GM23338 (cell line): Measurements from ENCODE around the gene GRM4. TPM values are rescaled to one million over a fixed set of nuclear protein-coding genes. Genes with fewer than 3 reads are reported as not detected.

Experiments used
- ATAC-seq: fragments of 200-7000 bp; cut with Tn5 transposase; 3 replicates; pipeline ENCODE4 v1.9.1; 2020
- DNase-seq: peaks from one replicate; pipeline ENCODE4 v3.0.0-alpha.2; 2015; ENCODE audit warnings: low spot score
- H2AFZ ChIP-seq: fragments of 200-600 bp; sonication (generic); 2 replicates; pipeline ENCODE4 v1.8.0; 2016; ENCODE audit warnings: antibody characterized with exemption, mild to moderate bottlenecking, moderate library complexity
- H3F3A ChIP-seq: fragments of 200-600 bp; sonication (generic); replicated peaks from 2 replicates; pipeline ENCODE4 v1.8.0; 2017; ENCODE audit warnings: antibody characterized with exemption, mixed run types, low read depth
- H3K27ac ChIP-seq: fragments of 200-600 bp; sonication (generic); 2 replicates; pipeline ENCODE4 v1.6.1; 2016; ENCODE audit warnings: low read depth
- H3K27me3 ChIP-seq: fragments of 200-600 bp; sonication (generic); 2 replicates; pipeline ENCODE4 v1.8.0; 2016; ENCODE audit warnings: mild to moderate bottlenecking, mixed run types, moderate library complexity; ENCODE audit not compliant: insufficient read depth
- H3K36me3 ChIP-seq: fragments of 200-600 bp; sonication (generic); 2 replicates; pipeline ENCODE4 v1.8.0; 2016; ENCODE audit warnings: mild to moderate bottlenecking; ENCODE audit not compliant: insufficient read depth
- H3K4me1 ChIP-seq: fragments of 200-600 bp; sonication (generic); 2 replicates; pipeline ENCODE4 v1.8.0; 2016; ENCODE audit warnings: mild to moderate bottlenecking, moderate library complexity; ENCODE audit not compliant: insufficient read depth
- H3K4me2 ChIP-seq: fragments of 200-600 bp; sonication (generic); 2 replicates; pipeline ENCODE4 v1.7.1; 2017; ENCODE audit warnings: mixed run types
- H3K4me3 ChIP-seq: fragments of 200-600 bp; sonication (generic); 2 replicates; pipeline ENCODE4 v1.6.1; 2016; ENCODE audit warnings: mixed run types
- H3K79me2 ChIP-seq: fragments of 200-600 bp; sonication (generic); replicated peaks from 2 replicates; pipeline ENCODE4 v1.8.0; 2017; ENCODE audit warnings: mild to moderate bottlenecking; ENCODE audit not compliant: insufficient read depth
- H3K9me2 ChIP-seq: fragments of 200-600 bp; sonication (generic); 2 replicates; pipeline ENCODE4 v1.8.0; 2017; ENCODE audit not compliant: insufficient read depth
- H4K20me1 ChIP-seq: fragments of 200-600 bp; sonication (generic); replicated peaks from 2 replicates; pipeline ENCODE4 v1.8.0; 2017; ENCODE audit warnings: mild to moderate bottlenecking; ENCODE audit not compliant: insufficient read depth
- H3K27ac Mint-ChIP-seq: 2 replicates; pipeline ENCODE4 v1.8.0; 2020; ENCODE audit warnings: inconsistent platforms, mild to moderate bottlenecking, moderate library complexity, mixed read lengths
- H3K27me3 Mint-ChIP-seq: 3 replicates; pipeline ENCODE4 v1.8.0; 2022; ENCODE audit warnings: low read depth, mild to moderate bottlenecking, moderate library complexity, mixed read lengths, inconsistent platforms; ENCODE audit not compliant: insufficient read depth, poor library complexity
- H3K36me3 Mint-ChIP-seq: 3 replicates; pipeline ENCODE4 v1.8.0; 2021; ENCODE audit warnings: low read depth, mild to moderate bottlenecking, inconsistent platforms, moderate library complexity, mixed read lengths
- H3K4me1 Mint-ChIP-seq: 3 replicates; pipeline ENCODE4 v1.8.0; 2020; ENCODE audit warnings: mild to moderate bottlenecking, inconsistent platforms, mixed read lengths
- H3K4me3 Mint-ChIP-seq: 3 replicates; pipeline ENCODE4 v1.8.0; 2021; ENCODE audit warnings: moderate library complexity, mild to moderate bottlenecking, inconsistent platforms, mixed read lengths
- H3K9me3 Mint-ChIP-seq: 3 replicates; pipeline ENCODE4 v1.8.0; 2020; ENCODE audit warnings: moderate library complexity, mild to moderate bottlenecking, inconsistent platforms, mixed read lengths
- CTCF ChIP-seq, 2 experiments: fragments of 200-600 bp in 1 of 2; sonication (generic) in 1 of 2; conservative IDR thresholded peaks; 2 replicates each; pipeline versions ENCODE4 v1.5.1 to v1.6.1; 2016 to 2017; ENCODE audit warnings: antibody characterized with exemption in 2 of 2, low read depth in 2 of 2, mild to moderate bottlenecking in 2 of 2, moderate library complexity in 1 of 2
- EZH2 ChIP-seq: fragments of 200-600 bp; sonication (generic); IDR thresholded peaks from one replicate; pipeline ENCODE4 v1.8.0; 2017; ENCODE audit warnings: antibody characterized with exemption, mild to moderate bottlenecking, low read depth; ENCODE audit not compliant: unreplicated experiment
- EZH2phosphoT487 ChIP-seq: fragments of 200-600 bp; sonication (generic); IDR thresholded peaks from one replicate; pipeline ENCODE4 v1.8.1; 2018; ENCODE audit warnings: antibody characterized with exemption; ENCODE audit not compliant: unreplicated experiment
- STAT1 ChIP-seq: IDR thresholded peaks from one replicate; pipeline ENCODE4 v1.6.1; 2016; ENCODE audit warnings: antibody characterized with exemption; ENCODE audit not compliant: unreplicated experiment
- polyA plus RNA-seq: library from polyadenylated mRNA; unstranded; fragments of >200 nt; fragmentation: Nextera tagmentation; extraction: Ambion mirVana; gene quantifications from 2 replicates; pipeline ENCODE4 v1.2.1, GENCODE V29; 2016
- total RNA-seq: library from RNA; depleted of rRNA; stranded (reverse); fragments of >200 nt; shearing (Covaris generic); gene quantifications from 2 replicates; pipeline ENCODE4 v1.2.3, GENCODE V29; 2014
- TF ChIP-seq, protein P1 (sequence below): fragments of 250-450 bp; sonication (Bioruptor Pico); IDR thresholded peaks from 2 replicates; pipeline ENCODE4 v1.5.0; 2020; ENCODE audit warnings: mild to moderate bottlenecking, moderate library complexity

GRM4 gene
- total and polyA plus RNA-seq, 2 experiments from 2014 or later, result 7.0 to 30.6 TPM

GRCh38 chr6:34020278-34020677 is 125.6 kb downstream of the GRM4 start:
- H3K36me3 Mint-ChIP-seq, result peaks cover 32% of the 10 kb centered on the region
- no peak for ATAC-seq
- H3K4me1 ChIP-seq, result no peaks in the 10 kb centered on the region; the same call in 1 of the 2 replicates
- peaks cover 25% of the 10 kb centered on the region for H3K27me3 Mint-ChIP-seq
- H3K4me3 ChIP-seq, result no peak overlapping the region
- H3K79me2 ChIP-seq, result no peaks in the 10 kb centered on the region
- no peaks in the 10 kb centered on the region for H3K9me2 ChIP-seq
- H2AFZ ChIP-seq, result no peak overlapping the region
- H3K4me3 Mint-ChIP-seq, result no peak overlapping the region
- TF ChIP-seq EZH2, result no peak
- TF ChIP-seq STAT1, result no peak
- TF ChIP-seq, protein P1, sequence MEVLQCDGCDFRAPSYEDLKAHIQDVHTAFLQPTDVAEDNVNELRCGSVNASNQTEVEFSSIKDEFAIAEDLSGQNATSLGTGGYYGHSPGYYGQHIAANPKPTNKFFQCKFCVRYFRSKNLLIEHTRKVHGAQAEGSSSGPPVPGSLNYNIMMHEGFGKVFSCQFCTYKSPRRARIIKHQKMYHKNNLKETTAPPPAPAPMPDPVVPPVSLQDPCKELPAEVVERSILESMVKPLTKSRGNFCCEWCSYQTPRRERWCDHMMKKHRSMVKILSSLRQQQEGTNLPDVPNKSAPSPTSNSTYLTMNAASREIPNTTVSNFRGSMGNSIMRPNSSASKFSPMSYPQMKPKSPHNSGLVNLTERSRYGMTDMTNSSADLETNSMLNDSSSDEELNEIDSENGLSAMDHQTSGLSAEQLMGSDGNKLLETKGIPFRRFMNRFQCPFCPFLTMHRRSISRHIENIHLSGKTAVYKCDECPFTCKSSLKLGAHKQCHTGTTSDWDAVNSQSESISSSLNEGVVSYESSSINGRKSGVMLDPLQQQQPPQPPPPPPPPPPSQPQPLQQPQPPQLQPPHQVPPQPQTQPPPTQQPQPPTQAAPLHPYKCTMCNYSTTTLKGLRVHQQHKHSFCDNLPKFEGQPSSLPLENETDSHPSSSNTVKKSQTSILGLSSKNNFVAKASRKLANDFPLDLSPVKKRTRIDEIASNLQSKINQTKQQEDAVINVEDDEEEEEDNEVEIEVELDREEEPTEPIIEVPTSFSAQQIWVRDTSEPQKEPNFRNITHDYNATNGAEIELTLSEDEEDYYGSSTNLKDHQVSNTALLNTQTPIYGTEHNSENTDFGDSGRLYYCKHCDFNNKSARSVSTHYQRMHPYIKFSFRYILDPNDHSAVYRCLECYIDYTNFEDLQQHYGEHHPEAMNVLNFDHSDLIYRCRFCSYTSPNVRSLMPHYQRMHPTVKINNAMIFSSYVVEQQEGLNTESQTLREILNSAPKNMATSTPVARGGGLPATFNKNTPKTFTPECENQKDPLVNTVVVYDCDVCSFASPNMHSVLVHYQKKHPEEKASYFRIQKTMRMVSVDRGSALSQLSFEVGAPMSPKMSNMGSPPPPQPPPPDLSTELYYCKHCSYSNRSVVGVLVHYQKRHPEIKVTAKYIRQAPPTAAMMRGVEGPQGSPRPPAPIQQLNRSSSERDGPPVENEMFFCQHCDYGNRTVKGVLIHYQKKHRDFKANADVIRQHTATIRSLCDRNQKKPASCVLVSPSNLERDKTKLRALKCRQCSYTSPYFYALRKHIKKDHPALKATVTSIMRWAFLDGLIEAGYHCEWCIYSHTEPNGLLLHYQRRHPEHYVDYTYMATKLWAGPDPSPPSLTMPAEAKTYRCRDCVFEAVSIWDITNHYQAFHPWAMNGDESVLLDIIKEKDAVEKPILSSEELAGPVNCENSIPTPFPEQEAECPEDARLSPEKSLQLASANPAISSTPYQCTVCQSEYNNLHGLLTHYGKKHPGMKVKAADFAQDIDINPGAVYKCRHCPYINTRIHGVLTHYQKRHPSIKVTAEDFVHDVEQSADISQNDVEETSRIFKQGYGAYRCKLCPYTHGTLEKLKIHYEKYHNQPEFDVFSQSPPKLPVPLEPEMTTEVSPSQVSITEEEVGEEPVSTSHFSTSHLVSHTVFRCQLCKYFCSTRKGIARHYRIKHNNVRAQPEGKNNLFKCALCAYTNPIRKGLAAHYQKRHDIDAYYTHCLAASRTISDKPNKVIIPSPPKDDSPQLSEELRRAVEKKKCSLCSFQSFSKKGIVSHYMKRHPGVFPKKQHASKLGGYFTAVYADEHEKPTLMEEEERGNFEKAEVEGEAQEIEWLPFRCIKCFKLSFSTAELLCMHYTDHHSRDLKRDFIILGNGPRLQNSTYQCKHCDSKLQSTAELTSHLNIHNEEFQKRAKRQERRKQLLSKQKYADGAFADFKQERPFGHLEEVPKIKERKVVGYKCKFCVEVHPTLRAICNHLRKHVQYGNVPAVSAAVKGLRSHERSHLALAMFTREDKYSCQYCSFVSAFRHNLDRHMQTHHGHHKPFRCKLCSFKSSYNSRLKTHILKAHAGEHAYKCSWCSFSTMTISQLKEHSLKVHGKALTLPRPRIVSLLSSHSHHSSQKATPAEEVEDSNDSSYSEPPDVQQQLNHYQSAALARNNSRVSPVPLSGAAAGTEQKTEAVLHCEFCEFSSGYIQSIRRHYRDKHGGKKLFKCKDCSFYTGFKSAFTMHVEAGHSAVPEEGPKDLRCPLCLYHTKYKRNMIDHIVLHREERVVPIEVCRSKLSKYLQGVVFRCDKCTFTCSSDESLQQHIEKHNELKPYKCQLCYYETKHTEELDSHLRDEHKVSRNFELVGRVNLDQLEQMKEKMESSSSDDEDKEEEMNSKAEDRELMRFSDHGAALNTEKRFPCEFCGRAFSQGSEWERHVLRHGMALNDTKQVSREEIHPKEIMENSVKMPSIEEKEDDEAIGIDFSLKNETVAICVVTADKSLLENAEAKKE (CRISPR knock-in tag), result no peak
- TF ChIP-seq EZH2phosphoT487, result no peak
- no peak for TF ChIP-seq CTCF (conservative IDR thresholded peaks at IDR 0.05; ENCODE audit: low read depth in 2 of 2)
- H3K4me1 Mint-ChIP-seq, result peaks cover 10% of the 10 kb centered on the region
- no peaks in the 10 kb centered on the region; the same call in 1 of the 2 replicates for H3K36me3 ChIP-seq
- no peak for DNase-seq
- no peaks in the 10 kb centered on the region for H4K20me1 ChIP-seq
- peaks cover 14% of the 10 kb centered on the region for H3K27me3 ChIP-seq
- no peak overlapping the region for H3K27ac ChIP-seq
- H3K9me3 Mint-ChIP-seq, result peaks cover 16% of the 10 kb centered on the region
- no peak overlapping the region for H3K27ac Mint-ChIP-seq
- no peaks in the 10 kb centered on the region for H3F3A ChIP-seq
- no peak overlapping the region for H3K4me2 ChIP-seq
